ENCODE measurements around the gene KCNG2.

- TF ChIP-seq JUND (IDR thresholded peaks at IDR 0.05) (no peak), CTCF (IDR thresholded peaks at IDR 0.05; ENCODE audit: low read depth, low read length, missing input control) (no peak)
Observed at GRCh38 chr18:79755496-79756142, 42.1 kb upstream of the KCNG2 start.

All from liver (tissue), 3 donors.